GM12865 (cell line): ENCODE measurements around the gene CFHR2.

Source experiments
- DNase-seq: peaks from one replicate; pipeline ENCODE4 v3.0.0; 2010; ENCODE audit warnings: low read depth
- H3K4me3 ChIP-seq: 2 replicates; pipeline ENCODE4 v1.5.1; 2011; ENCODE audit warnings: mild to moderate bottlenecking, low read depth, low read length, control low read depth
- CTCF ChIP-seq: IDR thresholded peaks from 2 replicates; pipeline ENCODE4 v1.5.1; 2011; ENCODE audit warnings: low read length, control low read depth, low read depth, inconsistent platforms; ENCODE audit not compliant: insufficient read depth; ENCODE audit errors: missing control alignments

CFHR2 gene

GRCh38 chr1:196951711-196952394 is 8.3 kb downstream of the CFHR2 start:
- peak; percentile 39 for DNase-seq
- H3K4me3 ChIP-seq: no peak overlapping the region
- no peak for TF ChIP-seq CTCF

DNA sequence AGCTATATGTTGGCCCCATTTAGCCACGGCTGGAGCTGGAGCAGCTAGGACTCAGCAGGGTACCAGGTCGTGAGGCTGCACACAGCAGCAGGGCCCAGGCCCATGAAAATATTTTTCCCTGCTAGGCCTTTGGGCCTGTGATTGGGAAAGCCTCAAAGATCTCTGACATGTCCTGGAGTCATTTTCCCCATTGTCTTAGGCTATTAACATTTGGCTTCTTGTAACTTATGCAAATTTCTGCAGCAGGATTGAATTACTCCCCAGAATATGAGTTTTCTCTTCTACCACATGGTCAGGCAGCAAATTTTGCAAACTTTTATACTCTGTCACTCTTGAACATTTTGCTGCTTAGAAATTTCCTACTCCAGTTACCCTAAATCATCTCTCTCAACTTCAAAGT is 11.2 kb downstream of the CFHR2 start:
- DNase-seq: no peak
- no peak overlapping the region for H3K4me3 ChIP-seq
- no peak for TF ChIP-seq CTCF

DNA sequence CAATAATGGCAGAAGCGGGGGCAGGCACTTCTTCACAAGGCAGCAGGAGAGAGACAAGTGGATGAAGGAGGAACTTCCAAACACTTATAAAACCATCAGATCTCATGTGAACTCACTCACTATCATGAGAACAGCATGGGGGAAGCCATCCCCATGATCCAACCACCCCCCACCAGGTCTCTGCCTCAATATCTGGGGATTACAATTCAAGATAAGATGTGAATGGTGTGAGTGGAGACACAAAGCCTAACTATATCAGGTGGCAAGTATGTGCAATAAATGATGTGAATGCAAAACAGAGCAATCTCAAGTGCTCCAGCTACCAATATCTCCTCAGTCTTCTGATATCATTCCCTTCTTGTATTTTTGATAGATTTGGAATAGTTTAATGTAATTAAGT is 12.4 kb downstream of the CFHR2 start:
- DNase-seq: no peak
- H3K4me3 ChIP-seq: no peak overlapping the region
- TF ChIP-seq CTCF: no peak

DNA sequence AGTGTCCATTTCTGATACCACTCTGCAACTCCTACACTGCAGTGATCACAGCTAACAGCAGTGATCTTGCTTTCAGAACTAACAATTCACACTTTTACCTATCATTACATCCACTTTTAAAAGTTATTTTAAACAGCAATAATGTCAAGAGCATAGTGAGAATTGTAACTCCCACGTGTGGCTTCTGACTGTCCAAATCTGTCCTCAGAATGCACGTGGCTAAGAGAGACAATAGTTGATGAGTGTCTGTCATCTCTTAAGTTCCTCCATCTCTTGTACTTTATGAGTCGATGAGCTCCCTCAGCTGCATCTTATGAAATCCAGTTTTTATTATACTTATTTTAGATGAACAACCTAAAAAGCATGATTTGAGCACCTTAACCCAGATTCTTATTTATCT is 17.3 kb downstream of the CFHR2 start:
- H3K4me3 ChIP-seq: no peak overlapping the region
- no peak for TF ChIP-seq CTCF
- DNase-seq: no peak

- H3K4me3 ChIP-seq: no peak overlapping the region
- TF ChIP-seq CTCF: no peak
- DNase-seq: no peak
These were observed 26.6 kb downstream of the CFHR2 start for GRCh38 chr1:196970182-196970581.

- no peak for TF ChIP-seq CTCF
- H3K4me3 ChIP-seq: no peak overlapping the region
These were observed 32.7 kb downstream of the CFHR2 start for GRCh38 chr1:196976278-196976677.

GRCh38 chr1:196977278-196977677 is 33.7 kb downstream of the CFHR2 start, which contains the start of gene CFHR5:
Gene CFHR5 (plus strand): TSS chr1:196977556. CDS start chr1:196977665, 109 bp downstream.
- no peak for TF ChIP-seq CTCF
- DNase-seq: no peak
- no peak within 1 kb of the TSS for H3K4me3 ChIP-seq

More at GRCh38 chr1:196976278-196976677, 32.7 kb downstream of the CFHR2 start:
- DNase-seq: no peak
